Endothelial cell of umbilical vein (primary cell): ENCODE measurements around the gene HSF2. TPM values are rescaled to one million over a fixed set of nuclear protein-coding genes. Genes with fewer than 3 reads are reported as not detected.
"Not testable (repeated sequence)": the region's sequence is repeated elsewhere in the genome, so short reads cannot be mapped to it uniquely, and the experiment has no call there.

ENCODE experiments used
- BruUV-seq: library from RNA; stranded (reverse); fragments of 400-500 nt; replicated peaks from 2 replicates; lab custom pipeline; 2021; lab: Mats Ljungman, UMichigan
- CTCF ChIA-PET: fragments of 300-600, 350-600 bp; sonication (Branson Sonifier 250); formaldehyde crosslinking; loops from one replicate; lab custom pipeline; 2021; ENCODE audit warnings: antibody characterized with exemption, inconsistent platforms; lab: Charles Lee
- POLR2A ChIA-PET: fragments of 300-600, 350-600 bp; sonication (Branson Sonifier 250); formaldehyde crosslinking; loops from one replicate; lab custom pipeline; 2021; ENCODE audit warnings: antibody characterized with exemption, inconsistent platforms; lab: Charles Lee
- DNase-seq: peaks from one replicate; pipeline ENCODE4 v3.0.0-alpha.2; 2011; ENCODE audit warnings: low read depth, low spot score
- FAIRE-seq: peaks from 2 replicates; lab custom pipeline; 2011; peaks lifted over from hg19 to GRCh38; lab: Jason Lieb, UNC
- H2AFZ ChIP-seq: 2 replicates; pipeline ENCODE4 v1.6.0; 2012; ENCODE audit warnings: low read depth, low read length, control low read depth, inconsistent platforms
- H3K27ac ChIP-seq: 2 replicates; pipeline ENCODE4 v1.5.1; 2011; ENCODE audit warnings: low read depth, mild to moderate bottlenecking, control low read depth, low read length, moderate library complexity; ENCODE audit not compliant: insufficient read depth
- H3K27me3 ChIP-seq, 2 experiments: 2 replicates each; pipeline versions ENCODE4 v1.6.0 to v1.6.1; 2011; ENCODE audit warnings: low read length in 2 of 2, mixed read lengths in 1 of 2; ENCODE audit not compliant: control insufficient read depth in 2 of 2, insufficient read depth in 2 of 2
- H3K36me3 ChIP-seq, 2 experiments: 2 replicates in 1 of 2; 3 replicates in 1 of 2; pipeline ENCODE4 v1.5.1; 2011; ENCODE audit warnings: low read length in 2 of 2, mild to moderate bottlenecking in 1 of 2, moderate library complexity in 1 of 2; ENCODE audit not compliant: control insufficient read depth in 2 of 2, insufficient read depth in 2 of 2; ENCODE audit errors: extremely low read depth in 1 of 2
- H3K4me1 ChIP-seq: 3 replicates; pipeline ENCODE4 v1.5.1; 2011; ENCODE audit warnings: mild to moderate bottlenecking, low read length; ENCODE audit not compliant: control insufficient read depth, insufficient read depth; ENCODE audit errors: extremely low read depth
- H3K4me2 ChIP-seq: 2 replicates; pipeline ENCODE4 v1.6.1; 2011; ENCODE audit warnings: low read length, control low read depth, mixed read lengths; ENCODE audit not compliant: insufficient read depth
- H3K4me3 ChIP-seq, 3 experiments: fragments of 200-600 bp in 1 of 3; sonication (generic), shearing (Covaris generic) in 1 of 3; replicated peaks in 1 of 3; 2 replicates each; pipeline ENCODE4 v1.5.1; 2011 to 2016; ENCODE audit warnings: control low read depth in 3 of 3, low read length in 3 of 3, mild to moderate bottlenecking in 2 of 3, inconsistent platforms in 1 of 3, low read depth in 1 of 3, moderate library complexity in 1 of 3; ENCODE audit not compliant: insufficient read depth in 1 of 3
- H3K79me2 ChIP-seq: 2 replicates; pipeline ENCODE4 v1.6.0; 2012; ENCODE audit warnings: low read length, inconsistent platforms; ENCODE audit not compliant: control insufficient read depth, insufficient read depth
- H3K9ac ChIP-seq: replicated peaks from 2 replicates; pipeline ENCODE3; 2011; ENCODE audit warnings: low read length, control low read depth; ENCODE audit not compliant: insufficient read depth; ENCODE audit errors: extremely low read depth
- H3K9me1 ChIP-seq: replicated peaks from 3 replicates; pipeline ENCODE4 v1.6.0; 2011; ENCODE audit warnings: mild to moderate bottlenecking, low read length; ENCODE audit not compliant: control insufficient read depth, insufficient read depth; ENCODE audit errors: extremely low read depth
- H3K9me3 ChIP-seq: replicated peaks from 2 replicates; pipeline ENCODE4 v1.5.1; 2012; ENCODE audit warnings: low read length, inconsistent platforms; ENCODE audit not compliant: control insufficient read depth, insufficient read depth
- H4K20me1 ChIP-seq: replicated peaks from 2 replicates; pipeline ENCODE3; 2011; ENCODE audit warnings: mild to moderate bottlenecking, low read length; ENCODE audit not compliant: control insufficient read depth, insufficient read depth; ENCODE audit errors: extremely low read depth
- GATA2 ChIP-seq: IDR thresholded peaks from 2 replicates; pipeline ENCODE4 v1.7.0; 2011; ENCODE audit warnings: low read depth, mild to moderate bottlenecking, moderate library complexity, mixed read lengths, low read length; ENCODE audit not compliant: insufficient read length, insufficient read depth
- dilution Hi-C: fragments of 300-500 bp; cut with MboI; formaldehyde crosslinking; loops from one replicate; pipeline ENCODE4 v1.15.0; 2019; ENCODE audit warnings: low sequenced_read_pairs; ENCODE audit not compliant: extremely low pct_ligation_motif_present
- intact Hi-C: fragments of 100-400 bp; cut with micrococcal nuclease; formaldehyde crosslinking; loops from one replicate; pipeline ENCODE4 v1.10.0; 2022
- polyA plus RNA-seq, 4 experiments: library from polyadenylated mRNA; depleted of rRNA in 3 of 4; stranded (reverse) in 3 of 4; unstranded in 1 of 4; fragments of >200 nt; gene quantifications; 2 replicates each; pipeline versions ENCODE4 v1.2.1 to v1.2.3, GENCODE V29; 2011 to 2012; ENCODE audit warnings: missing spikeins in 1 of 4
- total RNA-seq: library from RNA; stranded (reverse); gene quantifications from 2 replicates; pipeline ENCODE4 v1.2.3, GENCODE V29; 2021

Gene HSF2
- total and polyA plus RNA-seq, 2 donors (not counting 3 experiments of a cell fraction or from before 2014, with no cell fraction given) = 8.0 to 13.3 TPM

DNA sequence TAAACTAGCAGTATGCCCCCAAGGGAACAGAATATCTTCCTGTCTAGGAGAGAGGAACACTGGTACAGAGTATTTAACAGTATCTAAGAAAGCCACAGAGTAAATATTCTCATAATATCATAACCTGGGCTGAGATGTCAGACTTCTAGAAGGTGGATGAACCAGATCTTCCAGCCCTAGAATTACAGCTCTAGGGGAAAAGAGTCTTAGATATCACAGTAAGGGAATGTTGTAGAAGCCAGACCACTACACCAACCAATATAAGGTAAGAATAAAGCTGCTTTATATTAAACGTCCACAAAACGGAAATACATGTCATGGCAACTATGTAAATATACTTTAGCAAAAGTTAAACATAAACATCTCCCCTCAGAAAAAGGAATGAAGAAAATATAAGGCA, 59.8 kb downstream of the HSF2 start:
- Histone ChIP-seq H3K27me3 (no peaks in the 10 kb centered on the region), H2AFZ (no peak overlapping the region), H3K4me3 (no peak overlapping the region), H3K9me3 (no peaks in the 10 kb centered on the region), H3K27ac (no peak overlapping the region), H3K9me1 (no peaks in the 10 kb centered on the region), H3K79me2 (peaks cover 63% of the 10 kb centered on the region), H3K9ac (no peak overlapping the region), H3K4me1 (no peaks in the 10 kb centered on the region), H4K20me1 (peaks cover 20% of the 10 kb centered on the region), H3K36me3 (peaks cover 3 to 6% of the 10 kb centered on the region in 2 experiments), H3K4me2 (no peak overlapping the region)
- no peak for DNase-seq
- intact Hi-C loops = no loop called here
- dilution Hi-C loops = no loop called here
- BruUV-seq = no TSS peak
- no peak for TF ChIP-seq GATA2
- ChIA-PET CTCF (no interaction called here), POLR2A (no interaction called here)
- no peak for FAIRE-seq

DNA sequence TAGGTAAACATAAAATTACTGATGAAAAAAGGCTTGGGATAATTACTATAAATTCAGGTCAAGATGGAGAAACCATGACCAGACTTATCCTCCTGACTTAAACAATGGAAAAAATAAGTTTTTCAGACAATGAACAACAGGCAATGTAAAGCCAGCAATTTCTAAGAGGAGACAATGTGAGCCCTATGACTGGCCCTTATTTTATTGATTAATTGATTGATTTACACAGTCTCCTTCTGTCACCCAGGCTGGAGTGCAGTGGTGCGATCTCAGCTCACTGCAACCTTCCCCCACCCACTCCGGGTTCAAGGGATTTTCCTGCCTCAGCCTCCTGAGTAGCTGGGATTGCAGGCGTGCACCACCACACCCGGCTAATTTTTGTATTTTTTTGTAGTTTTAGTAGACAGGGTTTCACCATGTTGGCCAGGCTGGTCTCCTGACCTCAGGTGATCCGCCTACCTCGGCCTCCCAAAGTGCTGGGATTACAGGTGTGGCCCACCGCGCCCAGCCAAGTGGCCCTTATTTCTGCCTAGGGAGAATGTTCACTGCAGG, 60.5 kb downstream of the HSF2 start:
- H3K36me3 ChIP-seq, H3K9ac ChIP-seq, DNase-seq, dilution Hi-C loops, FAIRE-seq, H3K27ac ChIP-seq, H2AFZ ChIP-seq, intact Hi-C loops, H3K4me1 ChIP-seq, BruUV-seq, CTCF ChIA-PET, H3K9me3 ChIP-seq, H3K27me3 ChIP-seq, H3K9me1 ChIP-seq, H3K4me3 ChIP-seq, H3K4me2 ChIP-seq: not testable (repeated sequence)
- peaks cover 69% of the 10 kb centered on the region for H3K79me2 ChIP-seq
- peaks cover 20% of the 10 kb centered on the region for H4K20me1 ChIP-seq
- POLR2A ChIA-PET = interaction anchor here (0.6 kb wide), 1 partner anchor 14 kb away, joined by 6 read pairs; no protein-coding TSS in a partner anchor
